Cardiac muscle cell (in vitro differentiated cells and primary cell): Measurements from ENCODE around the gene ANO10. TPM values are rescaled to one million over a fixed set of nuclear protein-coding genes. Genes with fewer than 3 reads are reported as not detected.
A peak's percentile ranks its signal among the peaks of the same experiment; 100 is the strongest.

Source experiments
- DNase-seq, 2 donors: peaks; one replicate each; pipeline versions ENCODE4 v3.0.0 to v3.0.0-alpha.2; 2010 to 2017; ENCODE audit warnings: low read depth in 1 of 2, low spot score in 1 of 2
- H3K27ac ChIP-seq: fragments of 200-600 bp; sonication (generic); 2 replicates; pipeline ENCODE4 v1.5.1; 2016
- H3K27me3 ChIP-seq: fragments of 200-600 bp; sonication (generic); 2 replicates; pipeline ENCODE4 v1.6.0; 2016; ENCODE audit warnings: control low read depth
- H3K36me3 ChIP-seq: fragments of 200-600 bp; sonication (generic); 2 replicates; pipeline ENCODE4 v1.5.1; 2016; ENCODE audit warnings: control low read depth
- H3K4me1 ChIP-seq: fragments of 200-600 bp; sonication (generic); 2 replicates; pipeline ENCODE4 v1.8.1; 2017; ENCODE audit warnings: low read depth, mild to moderate bottlenecking, mixed run types
- H3K4me3 ChIP-seq: fragments of 200-600 bp; sonication (generic); 2 replicates; pipeline ENCODE4 v1.5.1; 2016; ENCODE audit warnings: mild to moderate bottlenecking
- H3K9me3 ChIP-seq: fragments of 200-600 bp; sonication (generic); 2 replicates; pipeline ENCODE4 v1.5.1; 2017; ENCODE audit warnings: low read depth, mild to moderate bottlenecking, control low read depth
- CTCF ChIP-seq: IDR thresholded peaks from 2 replicates; pipeline ENCODE4 v1.5.1; 2012; ENCODE audit warnings: low read depth, mild to moderate bottlenecking, low read length
- polyA plus RNA-seq: library from polyadenylated mRNA; unstranded; fragments of >200 nt; fragmentation: Nextera tagmentation; extraction: Ambion mirVana; gene quantifications from 2 replicates; pipeline ENCODE4 v1.2.1, GENCODE V29; 2016
- total RNA-seq: library from RNA; depleted of rRNA; stranded (reverse); fragments of >200 nt; gene quantifications from 2 replicates; pipeline ENCODE4 v1.2.3, GENCODE V29; 2016

Gene ANO10
- total and polyA plus RNA-seq, 2 experiments from 2014 or later = 15.0 to 36.6 TPM

- DNase-seq = peak in 1 of 2 donors; percentile 54
- Histone ChIP-seq H3K9me3 (no peaks in the 10 kb centered on the region), H3K4me3 (no peak overlapping the region), H3K27me3 (no peaks in the 10 kb centered on the region), H3K36me3 (no peaks in the 10 kb centered on the region), H3K27ac (no peak overlapping the region), H3K4me1 (no peaks in the 10 kb centered on the region)
- TF ChIP-seq CTCF = no peak
These were observed 81.2 kb downstream of the ANO10 start for GRCh38 chr3:43540624-43541023.

- no peaks in the 10 kb centered on the region for H3K36me3 ChIP-seq
- H3K27me3 ChIP-seq = no peaks in the 10 kb centered on the region
- H3K4me3 ChIP-seq = no peak overlapping the region
- TF ChIP-seq CTCF = no peak
- no peaks in the 10 kb centered on the region for H3K4me1 ChIP-seq
- DNase-seq = no peak
- no peak overlapping the region for H3K27ac ChIP-seq
- H3K9me3 ChIP-seq = no peaks in the 10 kb centered on the region
These were observed 82.5 kb downstream of the ANO10 start for GRCh38 chr3:43539321-43539720.

GRCh38 chr3:43537225-43537624 lies 84.6 kb downstream of the ANO10 start:
- H3K27ac ChIP-seq = no peak overlapping the region
- H3K4me1 ChIP-seq = no peaks in the 10 kb centered on the region
- H3K27me3 ChIP-seq = no peaks in the 10 kb centered on the region
- H3K4me3 ChIP-seq = no peak overlapping the region
- H3K9me3 ChIP-seq = no peaks in the 10 kb centered on the region
- no peaks in the 10 kb centered on the region for H3K36me3 ChIP-seq
- no peak for TF ChIP-seq CTCF
- DNase-seq = peak in 1 of 2 donors; percentile 10

GRCh38 chr3:43534675-43535074 lies 87.1 kb downstream of the ANO10 start:
- no peak overlapping the region for H3K4me3 ChIP-seq
- DNase-seq = no peak
- TF ChIP-seq CTCF = no peak
- no peaks in the 10 kb centered on the region for H3K27me3 ChIP-seq
- no peaks in the 10 kb centered on the region for H3K36me3 ChIP-seq
- no peaks in the 10 kb centered on the region for H3K4me1 ChIP-seq
- no peak overlapping the region for H3K27ac ChIP-seq
- no peaks in the 10 kb centered on the region for H3K9me3 ChIP-seq

- H3K36me3 ChIP-seq = no peaks in the 10 kb centered on the region
- no peak overlapping the region for H3K27ac ChIP-seq
- no peaks in the 10 kb centered on the region for H3K9me3 ChIP-seq
- TF ChIP-seq CTCF = no peak
- H3K4me1 ChIP-seq = no peaks in the 10 kb centered on the region
- no peak overlapping the region for H3K4me3 ChIP-seq
- no peak for DNase-seq
- H3K27me3 ChIP-seq = no peaks in the 10 kb centered on the region
These were observed 88.8 kb downstream of the ANO10 start for GRCh38 chr3:43533009-43533408.

- Histone ChIP-seq H3K9me3 (no peaks in the 10 kb centered on the region), H3K27me3 (no peaks in the 10 kb centered on the region), H3K27ac (no peak overlapping the region), H3K36me3 (no peaks in the 10 kb centered on the region), H3K4me1 (no peaks in the 10 kb centered on the region), H3K4me3 (no peak overlapping the region)
- DNase-seq = peak in 1 of 2 donors; percentile 22
- no peak for TF ChIP-seq CTCF
These were observed 90.0 kb downstream of the ANO10 start for GRCh38 chr3:43531835-43532234.
